Stimulated activated CD8-positive, alpha-beta memory T cell treated with anti-CD3 and anti-CD28 coated beads, Interleukin-15, amount 100 ng/mL, for 24 hours (primary cell): ENCODE data around the gene OSBPL6.
"Not testable (repeated sequence)": the region's sequence is repeated elsewhere in the genome, so short reads cannot be mapped to it uniquely, and the experiment has no call there.

Experiments
- DNase-seq: peaks from one replicate; pipeline ENCODE4 v3.0.0-alpha.2; 2020; ENCODE audit warnings: low read depth

OSBPL6 gene

GRCh38 chr2:178306352-178307073, 112.2 kb downstream of the OSBPL6 start:
- DNase-seq: no peak

DNA sequence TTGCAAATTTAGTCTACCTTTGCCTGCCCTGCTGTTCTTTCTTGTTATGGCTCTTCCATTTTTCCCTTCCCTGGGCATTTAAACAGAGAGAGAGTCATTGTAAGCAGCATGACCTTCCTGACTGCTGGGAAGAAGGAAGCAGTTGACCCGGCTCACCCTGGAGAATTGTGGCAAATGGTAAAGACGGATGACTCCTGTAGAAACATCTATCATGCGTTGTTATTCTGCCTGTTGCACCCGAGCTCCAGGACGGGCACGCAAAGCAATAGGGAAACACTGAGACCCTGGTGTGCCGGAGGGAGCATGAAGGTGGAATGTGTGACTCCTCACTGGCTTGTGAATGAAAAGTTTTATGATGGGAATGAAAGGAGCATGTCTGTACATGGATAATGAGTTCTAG, 113.3 kb downstream of the OSBPL6 start:
- no peak for DNase-seq

GRCh38 chr2:178309541-178309940, 115.2 kb downstream of the OSBPL6 start:
- DNase-seq: no peak

DNA sequence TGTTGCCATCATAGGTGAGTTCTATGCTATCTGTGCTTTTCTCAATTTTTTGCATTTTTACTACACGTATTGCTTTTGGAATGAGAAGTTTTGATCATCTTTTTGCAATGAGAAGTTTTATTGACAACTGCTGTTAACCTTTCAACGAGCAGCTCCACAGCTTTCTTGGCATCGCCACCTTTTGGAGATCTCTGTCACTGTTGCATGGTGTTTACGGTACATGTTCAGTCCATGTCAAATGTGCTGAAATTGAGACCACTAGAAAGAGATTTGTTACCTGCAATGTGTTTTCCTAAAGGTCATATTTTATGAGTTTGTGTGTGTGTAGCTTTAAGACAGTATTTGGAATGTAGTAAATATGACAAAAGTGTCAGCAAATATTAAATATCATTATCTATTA, 120.8 kb downstream of the OSBPL6 start:
- DNase-seq: no peak

DNA sequence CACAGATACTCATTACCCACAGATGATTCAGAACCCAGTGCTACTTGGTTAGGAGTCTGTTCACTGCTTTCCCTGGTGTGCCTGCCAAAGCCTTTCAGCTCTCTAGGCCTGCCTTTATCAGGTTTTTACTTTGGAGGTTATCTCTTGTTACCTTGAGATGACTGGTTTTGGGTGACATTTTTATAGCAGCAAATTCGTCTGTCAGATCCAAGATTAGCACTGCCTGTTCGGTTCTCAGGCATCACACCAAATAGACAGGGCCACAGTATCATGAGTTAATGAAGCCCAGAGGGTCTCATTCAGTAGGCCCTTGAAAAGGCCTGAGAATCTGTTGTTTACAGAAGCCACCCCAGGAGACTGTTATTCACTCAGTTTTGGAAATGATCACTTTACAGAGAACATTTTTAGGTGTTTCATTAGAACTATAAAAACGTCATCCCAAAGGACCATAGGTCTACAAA, 121.2 kb downstream of the OSBPL6 start:
- no peak for DNase-seq

DNA sequence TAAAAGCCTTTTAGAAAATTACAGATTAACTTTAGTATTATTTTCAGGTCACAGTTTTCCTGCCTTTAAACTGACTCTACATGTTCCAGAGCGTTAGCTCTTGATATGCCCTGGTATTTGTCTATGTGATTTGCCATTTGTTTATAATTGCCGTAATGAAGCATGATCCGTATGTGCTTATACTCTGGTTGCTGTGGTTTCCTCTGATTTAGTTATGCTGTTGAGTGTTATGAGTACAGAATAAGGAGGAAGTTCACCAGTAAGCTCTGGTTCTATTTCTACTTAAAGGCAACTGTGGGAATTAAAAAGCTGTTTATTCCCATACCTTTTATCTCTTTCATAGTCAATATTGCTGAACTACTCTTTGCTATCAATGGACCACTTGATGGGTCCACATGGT, 123.5 kb downstream of the OSBPL6 start:
- no peak for DNase-seq

DNA sequence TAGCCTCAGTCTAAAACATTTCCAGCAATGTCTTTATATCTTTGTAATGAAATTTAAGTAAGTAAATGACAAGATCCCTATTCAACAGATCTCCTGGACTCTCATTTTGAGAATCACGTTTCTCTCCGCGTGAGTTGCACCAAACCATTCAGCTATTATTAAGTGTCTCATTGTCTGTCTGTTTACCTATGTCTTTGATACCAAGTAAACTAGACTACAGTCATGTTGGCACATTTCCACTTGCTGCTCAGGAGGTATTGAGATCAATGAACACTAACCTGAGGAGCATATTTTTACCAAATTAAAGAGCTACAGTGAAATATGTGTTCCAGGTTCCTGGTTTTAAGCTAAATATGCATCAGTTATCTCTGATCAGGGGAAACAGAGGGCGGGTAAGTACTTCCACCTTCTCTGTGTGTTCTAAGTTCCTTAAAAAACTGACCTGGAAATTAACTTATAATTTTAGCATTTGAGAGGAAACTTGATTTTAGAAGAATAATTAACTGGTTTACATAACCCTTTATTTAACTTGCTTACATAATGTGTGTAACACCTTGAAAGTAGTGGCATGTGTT, 125.8 kb downstream of the OSBPL6 start:
- DNase-seq: no peak

GRCh38 chr2:178322068-178322467, 127.8 kb downstream of the OSBPL6 start:
- no peak for DNase-seq

GRCh38 chr2:178323331-178323730, 129.0 kb downstream of the OSBPL6 start:
- DNase-seq: not testable (repeated sequence)

- no peak for DNase-seq
Measured at GRCh38 chr2:178324077-178324476, 129.8 kb downstream of the OSBPL6 start.

GRCh38 chr2:178325268-178325667, 131.0 kb downstream of the OSBPL6 start:
- no peak for DNase-seq

- DNase-seq: no peak
Measured at GRCh38 chr2:178327516-178327915, 133.2 kb downstream of the OSBPL6 start.

- DNase-seq: no peak
Measured at GRCh38 chr2:178328037-178328436, 133.7 kb downstream of the OSBPL6 start.

- DNase-seq: no peak
Measured at GRCh38 chr2:178330175-178331017, 136.1 kb downstream of the OSBPL6 start.

DNA sequence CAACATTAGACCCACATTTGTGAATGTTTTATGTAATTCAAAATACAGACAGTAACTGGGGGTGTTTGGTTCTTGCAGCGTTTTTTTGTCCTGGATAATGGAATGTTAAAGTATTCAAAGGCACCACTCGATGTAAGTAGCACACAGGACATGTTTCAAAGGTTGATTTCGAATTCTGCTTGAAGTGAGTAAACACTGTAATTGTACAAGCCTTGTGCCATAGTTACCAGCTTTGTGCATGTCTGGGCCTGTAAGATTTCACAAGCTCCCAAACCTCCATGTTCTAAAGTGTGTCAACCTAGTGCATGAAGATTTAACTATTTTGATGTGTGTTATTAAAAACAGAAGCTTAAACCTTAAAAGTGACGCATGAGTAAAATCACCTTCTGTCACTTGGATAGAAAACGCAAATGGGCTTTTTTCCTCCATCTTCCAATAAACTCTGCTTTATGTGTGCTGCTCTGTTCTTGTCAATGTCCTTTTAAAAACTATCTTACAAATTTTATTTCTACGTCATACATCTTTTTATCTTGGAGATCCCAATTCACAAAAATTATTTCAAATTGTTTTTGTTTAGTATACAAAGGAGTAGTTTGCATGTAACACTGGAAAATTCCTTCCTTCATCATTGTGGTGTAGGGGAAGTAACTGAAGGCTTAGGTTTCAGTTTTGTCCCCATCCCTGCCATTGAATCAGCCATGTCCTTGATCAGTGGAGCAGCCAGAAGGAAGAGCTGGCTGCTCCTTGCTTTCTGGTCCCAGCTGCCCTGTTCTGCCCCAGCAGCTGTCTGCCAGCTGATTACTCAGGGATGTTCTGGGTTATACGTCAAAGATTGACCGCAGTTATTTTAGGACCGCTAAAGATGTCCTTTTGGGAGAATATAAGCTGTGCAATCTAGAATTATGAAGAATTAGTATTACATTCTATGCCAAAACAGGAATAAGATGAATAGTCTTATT, 137.4 kb downstream of the OSBPL6 start:
- DNase-seq: no peak

GRCh38 chr2:178333851-178334250, 139.5 kb downstream of the OSBPL6 start:
- no peak for DNase-seq

GRCh38 chr2:178335230-178335629, 140.9 kb downstream of the OSBPL6 start:
- DNase-seq: no peak

DNA sequence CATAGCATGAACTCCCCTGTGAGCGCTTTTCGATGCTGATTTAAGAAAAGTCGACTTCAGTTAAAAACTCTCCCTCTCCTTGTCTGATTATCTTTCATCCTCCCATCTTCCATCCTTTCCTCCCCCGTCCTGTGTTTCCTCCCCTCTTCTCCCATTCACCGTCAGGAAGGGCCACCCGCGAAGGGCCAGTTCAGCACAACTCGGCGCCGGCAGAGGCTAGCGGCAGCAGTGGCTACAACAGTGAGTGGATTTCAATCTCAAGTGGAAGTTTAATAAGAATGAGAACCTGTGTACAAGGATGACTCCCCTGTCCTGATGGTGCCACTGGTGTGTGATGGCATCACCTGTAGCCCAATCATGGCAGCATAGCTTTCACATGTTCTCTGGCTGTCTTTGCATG, 149.8 kb downstream of the OSBPL6 start:
- no peak for DNase-seq

- no peak for DNase-seq
Measured at GRCh38 chr2:178345951-178346350, 151.6 kb downstream of the OSBPL6 start.

- no peak for DNase-seq
Measured at GRCh38 chr2:178350051-178350450, 155.7 kb downstream of the OSBPL6 start.

- DNase-seq: not testable (repeated sequence)
Measured at GRCh38 chr2:178357704-178358103, 163.4 kb downstream of the OSBPL6 start.
